22Rv1 (cell line): Measurements from ENCODE around the gene ABCG5.

Experiments
- ZFX ChIP-seq: fragments of 450-650 bp; IDR thresholded peaks from 2 replicates; pipeline ENCODE4 v1.6.1; 2017; ENCODE audit warnings: antibody characterized with exemption, borderline replicate concordance
- TF ChIP-seq, protein P1 (sequence below): fragments of 450-650 bp; IDR thresholded peaks from 2 replicates; pipeline ENCODE4 v1.5.1; 2017; ENCODE audit warnings: mild to moderate bottlenecking

DNA sequence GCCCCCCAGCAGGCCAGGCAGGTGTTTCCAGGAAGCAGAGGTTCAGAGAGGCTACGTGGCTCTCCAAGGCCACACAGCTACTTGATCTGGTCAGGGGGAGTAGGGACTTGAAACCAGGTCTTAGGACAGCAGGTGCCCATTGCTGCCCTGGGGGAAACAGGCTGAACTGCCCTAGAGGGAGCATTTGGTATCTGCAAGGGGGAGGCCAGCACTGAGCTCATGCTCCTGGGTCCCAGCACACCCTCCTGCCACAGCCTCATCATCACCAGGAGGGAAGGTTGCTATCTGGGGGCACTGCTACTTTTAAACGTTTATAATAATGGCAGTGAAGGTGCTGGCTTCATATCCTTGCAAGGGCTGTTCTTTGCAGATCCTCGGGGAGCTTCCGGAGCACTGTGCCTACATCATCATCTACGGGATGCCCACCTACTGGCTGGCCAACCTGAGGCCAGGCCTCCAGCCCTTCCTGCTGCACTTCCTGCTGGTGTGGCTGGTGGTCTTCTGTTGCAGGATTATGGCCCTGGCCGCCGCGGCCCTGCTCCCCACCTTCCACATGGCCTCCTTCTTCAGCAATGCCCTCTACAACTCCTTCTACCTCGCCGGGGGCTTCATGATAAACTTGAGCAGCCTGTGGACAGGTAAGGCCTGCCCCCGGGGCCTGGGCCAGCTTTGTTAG, 36.3 kb upstream of the ABCG5 start:
- TF ChIP-seq, protein P1, sequence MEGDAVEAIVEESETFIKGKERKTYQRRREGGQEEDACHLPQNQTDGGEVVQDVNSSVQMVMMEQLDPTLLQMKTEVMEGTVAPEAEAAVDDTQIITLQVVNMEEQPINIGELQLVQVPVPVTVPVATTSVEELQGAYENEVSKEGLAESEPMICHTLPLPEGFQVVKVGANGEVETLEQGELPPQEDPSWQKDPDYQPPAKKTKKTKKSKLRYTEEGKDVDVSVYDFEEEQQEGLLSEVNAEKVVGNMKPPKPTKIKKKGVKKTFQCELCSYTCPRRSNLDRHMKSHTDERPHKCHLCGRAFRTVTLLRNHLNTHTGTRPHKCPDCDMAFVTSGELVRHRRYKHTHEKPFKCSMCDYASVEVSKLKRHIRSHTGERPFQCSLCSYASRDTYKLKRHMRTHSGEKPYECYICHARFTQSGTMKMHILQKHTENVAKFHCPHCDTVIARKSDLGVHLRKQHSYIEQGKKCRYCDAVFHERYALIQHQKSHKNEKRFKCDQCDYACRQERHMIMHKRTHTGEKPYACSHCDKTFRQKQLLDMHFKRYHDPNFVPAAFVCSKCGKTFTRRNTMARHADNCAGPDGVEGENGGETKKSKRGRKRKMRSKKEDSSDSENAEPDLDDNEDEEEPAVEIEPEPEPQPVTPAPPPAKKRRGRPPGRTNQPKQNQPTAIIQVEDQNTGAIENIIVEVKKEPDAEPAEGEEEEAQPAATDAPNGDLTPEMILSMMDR = no peak
- TF ChIP-seq ZFX = no peak
